K562 (cell line): ENCODE data around the gene DYRK1A. TPM values are rescaled to one million over a fixed set of nuclear protein-coding genes. Genes with fewer than 3 reads are reported as not detected.

ENCODE experiments used
- EZH2 ChIP-seq: IDR thresholded peaks from 2 replicates; pipeline ENCODE4 v1.6.1; 2012; ENCODE audit warnings: low read depth, mild to moderate bottlenecking, inconsistent platforms, low read length, borderline replicate concordance
- HDAC2 ChIP-seq: fragments of 450-650 bp; IDR thresholded peaks from 2 replicates; pipeline ENCODE4 v1.6.1; 2016; ENCODE audit warnings: mild to moderate bottlenecking
- HINFP ChIP-seq: fragments of 450-650 bp; conservative IDR thresholded peaks from 2 replicates; pipeline ENCODE4 v1.6.1; 2016; ENCODE audit warnings: missing genetic modification characterization, low read depth, mild to moderate bottlenecking, control low read depth, missing compliant biosample characterization
- PTRF ChIP-seq: fragments of 450-650 bp; IDR thresholded peaks from 2 replicates; pipeline ENCODE4 v1.6.1; 2016; ENCODE audit warnings: mild to moderate bottlenecking, missing genetic modification characterization, missing compliant biosample characterization
- RREB1 ChIP-seq: fragments of 250-450 bp; sonication (Bioruptor Pico); IDR thresholded peaks from 2 replicates; pipeline ENCODE4 v1.4.0; 2020
- SAP30 ChIP-seq: fragments of 200-600 bp; sonication (generic); IDR thresholded peaks from 2 replicates; pipeline ENCODE4 v1.6.1; 2012; ENCODE audit warnings: borderline replicate concordance, low read depth, mild to moderate bottlenecking, moderate library complexity, low read length, control low read depth, inconsistent platforms; ENCODE audit not compliant: insufficient read depth, poor library complexity, severe bottlenecking
- U2AF2 ChIP-seq: fragments of 200-400 bp; formaldehyde crosslinking; optimal IDR thresholded peaks from 2 replicates; pipeline ENCODE3; 2017; ENCODE audit warnings: low read depth, mild to moderate bottlenecking, low read length
- ZC3H4 ChIP-seq: sonication (generic); formaldehyde crosslinking; IDR thresholded peaks from 2 replicates; pipeline ENCODE4 v1.9.0; 2021; ENCODE audit warnings: missing genetic modification reagents, borderline replicate concordance
- ZNF124 ChIP-seq: sonication (generic); formaldehyde crosslinking; IDR thresholded peaks from 2 replicates; pipeline ENCODE4 v1.8.1; 2022; ENCODE audit warnings: missing genetic modification reagents
- ZNF232 ChIP-seq: sonication (generic); formaldehyde crosslinking; IDR thresholded peaks from 2 replicates; pipeline ENCODE4 v1.8.0; 2022; ENCODE audit warnings: mild to moderate bottlenecking, missing genetic modification reagents
- ZNF318 ChIP-seq, 2 experiments: fragments of 450-650 bp; IDR thresholded peaks; 2 replicates each; pipeline ENCODE4 v1.6.1; 2016; ENCODE audit warnings: mild to moderate bottlenecking in 2 of 2, borderline replicate concordance in 1 of 2, low read depth in 1 of 2, moderate library complexity in 1 of 2
- polyA plus RNA-seq, 8 experiments: library from polyadenylated mRNA; depleted of rRNA in 4 of 8; stranded (reverse) in 5 of 8; unstranded in 3 of 8; fragments of >200 nt; fragmentation: Nextera tagmentation in 2 of 8; fragmentation: Illumina TruSeq in 1 of 8; extraction: Ambion mirVana in 2 of 8; extraction: Trizol in 1 of 8; gene quantifications; 2 replicates each; pipeline versions ENCODE4 v1.2.1 to v1.2.3, GENCODE V29; 2011 to 2014; ENCODE audit warnings: inconsistent platforms in 1 of 8, missing spikeins in 1 of 8
- total RNA-seq, 7 experiments: library from RNA; depleted of rRNA in 6 of 7; stranded (reverse); fragments of >200 nt in 6 of 7; fragmentation: Illumina TruSeq in 2 of 7; extraction: Trizol in 2 of 7; gene quantifications; 2 replicates each; pipeline versions ENCODE4 v1.2.1 to v1.2.3, GENCODE V29; 2011 to 2021; ENCODE audit warnings: low replicate concordance in 1 of 7

Gene DYRK1A
- total and polyA plus RNA-seq, 9 of the 15 experiments (the other 6 are each of a cell fraction or from before 2014, with no cell fraction given) = 3.7 to 64.8 (median 42.3) TPM

- TF ChIP-seq ZNF318 (IDR thresholded peaks at IDR 0.05; ENCODE audit: borderline replicate concordance in 1 of 2, low read depth in 1 of 2) (no peak), ZNF124 (CRISPR knock-in tag) (no peak), EZH2 (no peak), ZNF232 (CRISPR knock-in tag) (no peak), RREB1 (no peak), U2AF2 (no peak), ZC3H4 (CRISPR knock-in tag) (no peak), PTRF (no peak), HDAC2 (peak; percentile 20; the same call in 1 of the 2 replicates), HINFP (tag) (no peak), SAP30 (no peak)
Measured at GRCh38 chr21:37372127-37372731, 5.7 kb downstream of the DYRK1A start (continued).
